Loucy (cell line): ENCODE data around the gene BPHL.

Experiments used
- H2AFZ ChIP-seq: fragments of 200-600 bp; sonication (generic); 2 replicates; pipeline ENCODE4 v1.6.0; 2016; ENCODE audit warnings: antibody characterized with exemption, mild to moderate bottlenecking, low read length, moderate library complexity
- H3F3A ChIP-seq: fragments of 200-600 bp; 2 replicates; pipeline ENCODE4 v1.6.0; 2016; ENCODE audit warnings: antibody characterized with exemption, low read depth, mild to moderate bottlenecking
- H3K27me3 ChIP-seq: fragments of 200-600 bp; sonication (generic); 2 replicates; pipeline ENCODE4 v1.6.1; 2014; ENCODE audit warnings: low read length, mild to moderate bottlenecking; ENCODE audit not compliant: insufficient read depth, poor library complexity, severe bottlenecking
- H3K36me3 ChIP-seq: fragments of 200-600 bp; sonication (generic); 2 replicates; pipeline ENCODE4 v1.6.1; 2016; ENCODE audit warnings: low read length; ENCODE audit not compliant: insufficient read depth
- H3K4me1 ChIP-seq: fragments of 200-600 bp; sonication (generic); 2 replicates; pipeline ENCODE4 v1.5.1; 2014; ENCODE audit warnings: low read length, mild to moderate bottlenecking; ENCODE audit not compliant: insufficient read depth, poor library complexity, severe bottlenecking
- H3K4me2 ChIP-seq: fragments of 200-600 bp; sonication (generic); 2 replicates; pipeline ENCODE4 v1.6.0; 2014; ENCODE audit warnings: antibody characterized with exemption, low read length, low read depth, mild to moderate bottlenecking; ENCODE audit not compliant: poor library complexity, severe bottlenecking
- H3K4me3 ChIP-seq: fragments of 200-600 bp; sonication (generic); 2 replicates; pipeline ENCODE4 v1.5.1; 2014; ENCODE audit warnings: low read length, mild to moderate bottlenecking, mixed read lengths; ENCODE audit not compliant: poor library complexity, severe bottlenecking
- H3K79me2 ChIP-seq: fragments of 200-600 bp; sonication (generic); 2 replicates; pipeline ENCODE4 v1.6.1; 2014; ENCODE audit warnings: low read length; ENCODE audit not compliant: insufficient read depth
- H3K9ac ChIP-seq: fragments of 200-600 bp; sonication (generic); 2 replicates; pipeline ENCODE4 v1.6.0; 2014; ENCODE audit warnings: mild to moderate bottlenecking, low read depth, low read length, moderate library complexity; ENCODE audit not compliant: poor library complexity, severe bottlenecking
- H3K9me2 ChIP-seq: fragments of 200-600 bp; sonication (generic); replicated peaks from 2 replicates; pipeline ENCODE4 v1.6.1; 2016; ENCODE audit warnings: low read depth, low read length, mixed read lengths
- H3K9me3 ChIP-seq: fragments of 200-600 bp; sonication (generic); 2 replicates; pipeline ENCODE4 v1.6.1; 2014; ENCODE audit warnings: mild to moderate bottlenecking, antibody characterized with exemption, low read length, low read depth; ENCODE audit not compliant: insufficient read depth
- H4K20me1 ChIP-seq: fragments of 200-600 bp; sonication (generic); 2 replicates; pipeline ENCODE4 v1.6.0; 2014; ENCODE audit warnings: antibody characterized with exemption, low read length, mild to moderate bottlenecking; ENCODE audit not compliant: insufficient read depth, poor library complexity, severe bottlenecking
- EZH2phosphoT487 ChIP-seq: fragments of 200-600 bp; IDR thresholded peaks from 2 replicates; pipeline ENCODE4 v1.6.1; 2018; ENCODE audit warnings: antibody characterized with exemption, mild to moderate bottlenecking, moderate library complexity, borderline replicate concordance
- TF ChIP-seq, protein P1 (sequence below): fragments of 200-600 bp; sonication (generic); conservative IDR thresholded peaks from 2 replicates; pipeline ENCODE4 v1.5.1; 2014; ENCODE audit warnings: mild to moderate bottlenecking, antibody characterized with exemption, low read length

BPHL gene

GRCh38 chr6:3090013-3090412 is 28.5 kb upstream of the BPHL start:
- TF ChIP-seq, protein P1, sequence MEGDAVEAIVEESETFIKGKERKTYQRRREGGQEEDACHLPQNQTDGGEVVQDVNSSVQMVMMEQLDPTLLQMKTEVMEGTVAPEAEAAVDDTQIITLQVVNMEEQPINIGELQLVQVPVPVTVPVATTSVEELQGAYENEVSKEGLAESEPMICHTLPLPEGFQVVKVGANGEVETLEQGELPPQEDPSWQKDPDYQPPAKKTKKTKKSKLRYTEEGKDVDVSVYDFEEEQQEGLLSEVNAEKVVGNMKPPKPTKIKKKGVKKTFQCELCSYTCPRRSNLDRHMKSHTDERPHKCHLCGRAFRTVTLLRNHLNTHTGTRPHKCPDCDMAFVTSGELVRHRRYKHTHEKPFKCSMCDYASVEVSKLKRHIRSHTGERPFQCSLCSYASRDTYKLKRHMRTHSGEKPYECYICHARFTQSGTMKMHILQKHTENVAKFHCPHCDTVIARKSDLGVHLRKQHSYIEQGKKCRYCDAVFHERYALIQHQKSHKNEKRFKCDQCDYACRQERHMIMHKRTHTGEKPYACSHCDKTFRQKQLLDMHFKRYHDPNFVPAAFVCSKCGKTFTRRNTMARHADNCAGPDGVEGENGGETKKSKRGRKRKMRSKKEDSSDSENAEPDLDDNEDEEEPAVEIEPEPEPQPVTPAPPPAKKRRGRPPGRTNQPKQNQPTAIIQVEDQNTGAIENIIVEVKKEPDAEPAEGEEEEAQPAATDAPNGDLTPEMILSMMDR: no peak
- TF ChIP-seq EZH2phosphoT487: no peak
- Histone ChIP-seq H3K4me1 (peaks cover 12% of the 10 kb centered on the region), H3K9me2 (no peaks in the 10 kb centered on the region), H3K9me3 (no peaks in the 10 kb centered on the region), H3F3A (peaks cover 13% of the 10 kb centered on the region; the same call in 1 of the 2 replicates), H3K36me3 (peaks cover 34% of the 10 kb centered on the region; the same call in 1 of the 2 replicates), H3K9ac (no peak overlapping the region), H3K27me3 (no peaks in the 10 kb centered on the region), H3K4me2 (no peak overlapping the region), H4K20me1 (peaks cover 4% of the 10 kb centered on the region), H3K79me2 (no peaks in the 10 kb centered on the region), H3K4me3 (no peak overlapping the region), H2AFZ (no peak overlapping the region)

- Histone ChIP-seq H3K4me3 (no peak overlapping the region), H3K79me2 (no peaks in the 10 kb centered on the region), H3K27me3 (no peaks in the 10 kb centered on the region), H3K4me2 (no peak overlapping the region), H3K4me1 (no peaks in the 10 kb centered on the region), H3K9ac (no peak overlapping the region), H3K36me3 (peaks cover 37% of the 10 kb centered on the region; the same call in 1 of the 2 replicates), H3F3A (peaks cover 13% of the 10 kb centered on the region; the same call in 1 of the 2 replicates), H3K9me2 (no peaks in the 10 kb centered on the region), H3K9me3 (no peaks in the 10 kb centered on the region), H4K20me1 (no peaks in the 10 kb centered on the region), H2AFZ (no peak overlapping the region)
- TF ChIP-seq, protein P1: no peak
- no peak for TF ChIP-seq EZH2phosphoT487
These were observed 23.7 kb upstream of the BPHL start for GRCh38 chr6:3094815-3095214.

- no peaks in the 10 kb centered on the region for H3K27me3 ChIP-seq
- H3K9ac ChIP-seq: no peak overlapping the region
- no peaks in the 10 kb centered on the region for H3K4me1 ChIP-seq
- H3K36me3 ChIP-seq: peaks cover 73% of the 10 kb centered on the region
- H3K4me2 ChIP-seq: no peak overlapping the region
- TF ChIP-seq, protein P1: no peak
- no peak for TF ChIP-seq EZH2phosphoT487
- H2AFZ ChIP-seq: no peak overlapping the region
- no peaks in the 10 kb centered on the region for H3K9me3 ChIP-seq
- no peaks in the 10 kb centered on the region for H3K9me2 ChIP-seq
- H3K4me3 ChIP-seq: no peak overlapping the region
- H4K20me1 ChIP-seq: no peaks in the 10 kb centered on the region
- no peaks in the 10 kb centered on the region for H3K79me2 ChIP-seq
- H3F3A ChIP-seq: no peaks in the 10 kb centered on the region
These were observed 15.6 kb upstream of the BPHL start for GRCh38 chr6:3102875-3103274.
